ENCODE data around the gene TUBD1. TPM values are rescaled to one million over a fixed set of nuclear protein-coding genes. Genes with fewer than 3 reads are reported as not detected.

TUBD1 gene
- total RNA-seq, 2 experiments from 2014 or later = 8.6 to 13.0 TPM

- CTCF ChIA-PET (ENCODE audit: unreplicated experiment) = no interaction called here
Measured at GRCh38 chr17:59845595-59846393, 46.9 kb downstream of the TUBD1 start.

GRCh38 chr17:59844884-59845594 lies 47.7 kb downstream of the TUBD1 start:
- Histone ChIP-seq H3K4me2 (ENCODE audit: low read length) (peak overlapping the region; percentile 56), H2AFZ (ENCODE audit: low read length) (no peak overlapping the region; the same call in 1 of the 2 replicates), H3K4me1 (ENCODE audit: insufficient read depth, low read length, poor library complexity, severe bottlenecking) (peaks cover 61% of the 10 kb centered on the region), H3K9me3 (ENCODE audit: low read length) (no peaks in the 10 kb centered on the region), H3K36me3 (ENCODE audit: insufficient read depth, low read length) (peaks cover 15% of the 10 kb centered on the region), H3K79me2 (ENCODE audit: insufficient read depth, low read depth, low read length) (peaks cover 20% of the 10 kb centered on the region; the same call in 1 of the 2 replicates), H3K4me3 (ENCODE audit: low read depth, low read length, poor library complexity, severe bottlenecking) (peak overlapping the region; percentile 25), H4K20me1 (ENCODE audit: insufficient read depth, low read length) (no peaks in the 10 kb centered on the region), H3K27ac (ENCODE audit: low read depth, low read length, poor library complexity, severe bottlenecking) (peak overlapping the region; percentile 70), H3K9me2 (ENCODE audit: insufficient read depth, low read length) (no peaks in the 10 kb centered on the region)
- no peak for DNase-seq (ENCODE audit: low spot score)
- BruUV-seq (replicated peaks) = no TSS peak
- CTCF ChIA-PET (ENCODE audit: unreplicated experiment) = no interaction called here
- TF ChIP-seq CTCF (conservative IDR thresholded peaks at IDR 0.05; ENCODE audit: low read length) (no peak), EZH2phosphoT487 (IDR thresholded peaks at IDR 0.05; ENCODE audit: borderline replicate concordance, low read depth, low read length) (no peak)
- POLR2A ChIA-PET = no interaction called here
- intact Hi-C loops (cut with micrococcal nuclease; ENCODE audit: unreplicated experiment) = no loop called here

More at GRCh38 chr17:59845595-59846393, 46.9 kb downstream of the TUBD1 start:
- peak overlapping the region; percentile 70 for H3K27ac ChIP-seq (ENCODE audit: low read depth, low read length, poor library complexity, severe bottlenecking)
- H3K36me3 ChIP-seq (ENCODE audit: insufficient read depth, low read length) = peaks cover 7% of the 10 kb centered on the region
- H3K4me2 ChIP-seq (ENCODE audit: low read length) = peak overlapping the region; percentile 56
- no peaks in the 10 kb centered on the region for H4K20me1 ChIP-seq (ENCODE audit: insufficient read depth, low read length)
- DNase-seq (ENCODE audit: low spot score) = no peak
- peaks cover 13% of the 10 kb centered on the region; the same call in 1 of the 2 replicates for H3K79me2 ChIP-seq (ENCODE audit: insufficient read depth, low read depth, low read length)
- BruUV-seq (replicated peaks) = no TSS peak
- peaks cover 53% of the 10 kb centered on the region for H3K4me1 ChIP-seq (ENCODE audit: insufficient read depth, low read length, poor library complexity, severe bottlenecking)
- H3K9me2 ChIP-seq (ENCODE audit: insufficient read depth, low read length) = no peaks in the 10 kb centered on the region
- no peak overlapping the region; the same call in 1 of the 2 replicates for H2AFZ ChIP-seq (ENCODE audit: low read length)
- intact Hi-C loops (cut with micrococcal nuclease; ENCODE audit: unreplicated experiment) = no loop called here
- H3K4me3 ChIP-seq (ENCODE audit: low read depth, low read length, poor library complexity, severe bottlenecking) = peak overlapping the region; percentile 25
- POLR2A ChIA-PET = interaction anchor here (0.7 to 1.5 kb wide), 2 partner anchors 18 to 44 kb away, joined by 3 to 5 read pairs; no protein-coding TSS in a partner anchor
- TF ChIP-seq EZH2phosphoT487 (IDR thresholded peaks at IDR 0.05; ENCODE audit: borderline replicate concordance, low read depth, low read length) = no peak
- TF ChIP-seq CTCF (conservative IDR thresholded peaks at IDR 0.05; ENCODE audit: low read length) = no peak
- no peaks in the 10 kb centered on the region for H3K9me3 ChIP-seq (ENCODE audit: low read length)

Data from OCI-LY7 (cell line).